Lower lobe of right lung (tissue), 2 donors: ENCODE results near the gene KLHL40. TPM values are rescaled to one million over a fixed set of nuclear protein-coding genes. Genes with fewer than 3 reads are reported as not detected.

Source experiments
- ATAC-seq, 2 donors: fragments of 200-7000 bp; cut with Tn5 transposase; one replicate each; pipeline ENCODE4 v1.9.1; 2020 to 2022; ENCODE audit warnings: mild to moderate bottlenecking in 2 of 2, moderate library complexity in 2 of 2
- DNase-seq: peaks from one replicate; pipeline ENCODE4 v3.0.0-alpha.2; 2020
- H3K27ac ChIP-seq: fragments of 200-600 bp; one replicate; pipeline ENCODE4 v1.8.0; 2022
- H3K27me3 ChIP-seq: fragments of 200-600 bp; one replicate; pipeline ENCODE4 v1.8.0; 2022; ENCODE audit warnings: low read depth
- H3K36me3 ChIP-seq: fragments of 200-600 bp; one replicate; pipeline ENCODE4 v1.8.0; 2022; ENCODE audit warnings: mild to moderate bottlenecking
- H3K4me1 ChIP-seq: fragments of 200-600 bp; one replicate; pipeline ENCODE4 v1.8.0; 2022
- H3K4me3 ChIP-seq: fragments of 200-600 bp; one replicate; pipeline ENCODE4 v1.8.0; 2022; ENCODE audit warnings: mild to moderate bottlenecking
- H3K9me3 ChIP-seq: fragments of 200-600 bp; one replicate; pipeline ENCODE4 v1.8.0; 2022
- CTCF ChIP-seq: fragments of 200-600 bp; IDR thresholded peaks from one replicate; pipeline ENCODE4 v1.8.0; 2022; ENCODE audit warnings: antibody characterized with exemption, mild to moderate bottlenecking
- intact Hi-C: fragments of 100-400 bp; cut with DNase I; formaldehyde crosslinking; loops from one replicate; pipeline ENCODE4 v1.11.0; 2022
- total RNA-seq: library from RNA; stranded (reverse); fragmentation: NEBNext Ultra II Directional; extraction: Animal tissue kit (Norgen Biotek cat#: 25700); gene quantifications from one replicate; pipeline ENCODE4 v1.2.1, GENCODE V29; 2021
- donor health status: DM: no; HTN: yes; CAD: no; lungs with severe emphysema.

Gene KLHL40
- total RNA-seq, 1 donor from 2014 or later, result not detected

GRCh38 chr3:42655331-42655888 is 29.9 kb upstream of the KLHL40 start:
- H3K27ac ChIP-seq, result peak overlapping the region; percentile 85
- no peaks in the 10 kb centered on the region for H3K9me3 ChIP-seq
- peaks cover 17% of the 10 kb centered on the region for H3K36me3 ChIP-seq
- H3K27me3 ChIP-seq, result no peaks in the 10 kb centered on the region
- intact Hi-C loops, result no loop called here
- DNase-seq (no peak), ATAC-seq (no peak)
- H3K4me3 ChIP-seq, result peak overlapping the region; percentile 93
- TF ChIP-seq CTCF, result no peak
- peaks cover 43% of the 10 kb centered on the region for H3K4me1 ChIP-seq

DNA sequence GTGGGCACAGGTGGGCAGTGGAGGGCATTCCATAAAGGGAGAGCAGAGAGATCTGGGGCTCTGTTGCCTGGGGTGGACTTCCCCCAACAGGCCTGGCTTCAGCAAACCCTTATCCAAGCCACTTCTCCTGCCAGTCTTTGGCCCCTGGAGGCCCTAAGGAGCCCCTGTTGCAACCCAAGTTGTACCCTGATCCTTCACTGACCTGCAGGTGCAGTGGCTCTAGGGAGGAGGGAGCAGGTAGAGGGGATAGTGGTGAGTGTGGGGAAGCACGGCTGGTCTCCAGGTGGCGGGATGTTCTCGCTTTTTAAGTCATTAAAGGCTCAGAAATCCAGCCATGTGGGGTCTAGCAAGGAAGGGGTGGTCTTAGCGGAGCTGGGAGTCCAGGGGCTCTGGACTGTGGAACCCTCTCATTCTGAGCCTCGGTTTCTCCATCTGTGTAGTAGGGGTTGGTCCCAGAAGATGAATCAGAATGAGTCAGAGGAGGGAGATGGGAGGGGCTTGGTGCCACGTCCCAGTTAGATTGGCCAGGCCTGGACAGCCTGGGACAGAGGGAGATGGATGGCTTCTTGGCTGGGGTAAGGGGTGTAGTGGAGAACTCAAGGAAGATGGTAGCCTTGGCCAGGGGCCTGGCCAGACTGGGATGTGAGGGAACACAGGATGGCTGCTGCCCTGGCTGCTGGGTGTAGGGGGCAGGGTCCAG is 29.2 kb upstream of the KLHL40 start:
- H3K4me1 ChIP-seq, result peaks cover 43% of the 10 kb centered on the region
- DNase-seq (no peak), ATAC-seq (no peak)
- no peak for TF ChIP-seq CTCF
- no peaks in the 10 kb centered on the region for H3K27me3 ChIP-seq
- H3K36me3 ChIP-seq, result peaks cover 17% of the 10 kb centered on the region
- intact Hi-C loops, result no loop called here
- H3K27ac ChIP-seq, result peak overlapping the region; percentile 85
- no peak overlapping the region for H3K4me3 ChIP-seq
- H3K9me3 ChIP-seq, result no peaks in the 10 kb centered on the region

DNA sequence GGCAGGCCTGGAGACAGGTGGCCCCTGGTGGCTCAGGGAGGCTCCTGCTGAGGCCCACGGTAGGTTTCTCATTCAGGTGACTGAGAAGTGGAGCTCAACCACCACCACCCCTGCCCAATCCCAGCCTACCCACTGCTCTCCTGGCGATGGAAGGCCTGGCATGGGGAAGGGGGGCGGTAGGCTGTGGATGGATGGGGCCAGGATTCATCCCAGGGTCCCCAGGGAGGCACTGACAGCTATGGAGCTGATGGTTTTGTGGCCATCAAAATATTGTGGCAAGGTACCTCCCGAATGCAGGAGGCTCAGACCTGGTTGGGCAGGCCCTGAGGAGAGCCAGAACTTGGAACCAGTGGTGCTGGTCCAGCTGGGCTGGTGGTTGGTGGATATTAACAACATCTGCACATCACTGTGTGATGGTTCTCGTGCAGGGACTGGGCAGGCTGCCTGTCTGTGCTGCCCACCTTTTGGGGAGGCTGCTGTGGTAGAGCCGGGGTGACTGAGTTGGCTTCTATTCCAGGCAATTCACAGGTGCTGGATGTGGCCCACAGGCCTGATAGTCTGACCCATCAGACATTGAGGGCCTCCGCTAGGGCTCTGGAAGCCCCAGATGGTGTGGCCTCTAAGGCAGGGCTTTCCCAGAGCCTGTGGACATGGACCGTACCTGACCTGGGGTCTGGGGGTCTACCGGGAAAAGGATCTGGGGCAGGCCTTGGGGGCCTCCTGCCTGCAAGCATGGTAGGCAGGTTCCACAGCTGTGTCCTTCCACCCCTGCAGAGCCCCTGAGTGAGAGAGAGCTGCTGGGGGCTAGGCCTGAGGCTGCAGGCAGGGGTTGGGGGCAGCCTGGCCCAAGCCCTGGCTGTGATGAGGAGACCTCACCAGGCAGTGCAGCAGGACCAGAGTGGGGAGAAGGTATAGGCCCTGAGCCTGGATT is 28.4 kb upstream of the KLHL40 start:
- Histone ChIP-seq H3K9me3 (no peaks in the 10 kb centered on the region), H3K4me3 (no peak overlapping the region), H3K36me3 (peaks cover 17% of the 10 kb centered on the region), H3K27me3 (no peaks in the 10 kb centered on the region), H3K27ac (no peak overlapping the region), H3K4me1 (peaks cover 37% of the 10 kb centered on the region)
- TF ChIP-seq CTCF, result no peak
- ATAC-seq (no peak), DNase-seq (no peak)
- intact Hi-C loops, result no loop called here

DNA sequence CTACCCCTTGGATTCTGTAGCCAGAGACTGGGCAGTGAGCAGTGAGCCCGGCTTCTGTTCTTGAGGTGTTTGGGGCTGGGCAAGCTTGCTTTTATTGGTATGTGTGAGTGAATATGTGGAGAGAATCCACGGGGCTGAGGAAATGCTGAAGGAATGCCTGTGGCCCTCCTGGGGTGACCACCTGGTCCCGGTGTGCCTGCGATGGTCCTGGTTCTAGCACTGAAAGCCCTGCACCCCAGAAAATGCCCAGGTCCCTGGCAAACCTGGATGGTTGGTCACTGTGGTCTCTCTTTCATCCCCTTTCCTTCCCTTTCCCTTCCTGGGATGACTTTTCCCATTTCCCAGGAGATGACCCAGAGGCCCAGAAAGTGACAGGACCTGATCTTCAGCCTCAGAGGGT is 27.7 kb upstream of the KLHL40 start:
- Histone ChIP-seq H3K27ac (no peak overlapping the region), H3K4me3 (no peak overlapping the region), H3K36me3 (peaks cover 17% of the 10 kb centered on the region), H3K4me1 (peaks cover 29% of the 10 kb centered on the region), H3K9me3 (no peaks in the 10 kb centered on the region), H3K27me3 (no peaks in the 10 kb centered on the region)
- ATAC-seq, result no peak
- DNase-seq, result no peak
- TF ChIP-seq CTCF, result no peak
- intact Hi-C loops, result no loop called here

GRCh38 chr3:42658091-42658770 is 27.1 kb upstream of the KLHL40 start:
- Histone ChIP-seq H3K9me3 (no peaks in the 10 kb centered on the region), H3K36me3 (peaks cover 17% of the 10 kb centered on the region), H3K4me1 (peaks cover 24% of the 10 kb centered on the region), H3K4me3 (no peak overlapping the region), H3K27me3 (no peaks in the 10 kb centered on the region), H3K27ac (no peak overlapping the region)
- TF ChIP-seq CTCF, result no peak
- intact Hi-C loops, result no loop called here
- DNase-seq, result no peak
- ATAC-seq, result no peak
